Measurements from ENCODE around the gene LDLRAD3. TPM values are rescaled to one million over a fixed set of nuclear protein-coding genes. Genes with fewer than 3 reads are reported as not detected.
A peak's percentile ranks its signal among the peaks of the same experiment; 100 is the strongest.

LDLRAD3 gene
- polyA plus RNA-seq, 1 donor: 11.1 TPM

- H3K4me3 ChIP-seq (ENCODE audit: low read length): no peak overlapping the region
- H3K27me3 ChIP-seq (ENCODE audit: control insufficient read depth, insufficient read depth, low read length): no peaks in the 10 kb centered on the region
- H3K4me1 ChIP-seq (ENCODE audit: control insufficient read depth, insufficient read depth, low read length): no peaks in the 10 kb centered on the region
- WGBS (ENCODE audit: insufficient coverage, low lambda C conversion rate): no CpG with 5 or more reads among the region's 8 CpGs
- DNase-seq: no peak
- H3K36me3 ChIP-seq (ENCODE audit: control insufficient read depth, insufficient read depth, low read length): no peaks in the 10 kb centered on the region
- H3K27ac ChIP-seq (ENCODE audit: low read length): no peak overlapping the region
- H3K9me3 ChIP-seq (ENCODE audit: control insufficient read depth, low read depth, low read length): no peaks in the 10 kb centered on the region
These were observed 71.9 kb downstream of the LDLRAD3 start for GRCh38 chr11:36015799-36016198.

GRCh38 chr11:36016263-36016662, 72.4 kb downstream of the LDLRAD3 start:
- H3K4me3 ChIP-seq (ENCODE audit: low read length): no peak overlapping the region
- no peaks in the 10 kb centered on the region for H3K4me1 ChIP-seq (ENCODE audit: control insufficient read depth, insufficient read depth, low read length)
- H3K9me3 ChIP-seq (ENCODE audit: control insufficient read depth, low read depth, low read length): no peaks in the 10 kb centered on the region
- H3K27ac ChIP-seq (ENCODE audit: low read length): no peak overlapping the region
- DNase-seq: no peak
- no peaks in the 10 kb centered on the region for H3K27me3 ChIP-seq (ENCODE audit: control insufficient read depth, insufficient read depth, low read length)
- H3K36me3 ChIP-seq (ENCODE audit: control insufficient read depth, insufficient read depth, low read length): no peaks in the 10 kb centered on the region
- WGBS (ENCODE audit: insufficient coverage, low lambda C conversion rate): 100% methylated on average over 1 of the region's 3 CpGs

GRCh38 chr11:36016709-36017108, 72.8 kb downstream of the LDLRAD3 start:
- Histone ChIP-seq H3K4me1 (ENCODE audit: control insufficient read depth, insufficient read depth, low read length) (no peaks in the 10 kb centered on the region), H3K9me3 (ENCODE audit: control insufficient read depth, low read depth, low read length) (no peaks in the 10 kb centered on the region), H3K36me3 (ENCODE audit: control insufficient read depth, insufficient read depth, low read length) (no peaks in the 10 kb centered on the region), H3K27me3 (ENCODE audit: control insufficient read depth, insufficient read depth, low read length) (no peaks in the 10 kb centered on the region), H3K4me3 (ENCODE audit: low read length) (no peak overlapping the region), H3K27ac (ENCODE audit: low read length) (no peak overlapping the region)
- WGBS (ENCODE audit: insufficient coverage, low lambda C conversion rate): 93% methylated on average over 3 of the region's 4 CpGs
- DNase-seq: no peak

GRCh38 chr11:36019005-36019596, 75.2 kb downstream of the LDLRAD3 start:
- no peaks in the 10 kb centered on the region for H3K36me3 ChIP-seq (ENCODE audit: control insufficient read depth, insufficient read depth, low read length)
- H3K9me3 ChIP-seq (ENCODE audit: control insufficient read depth, low read depth, low read length): no peaks in the 10 kb centered on the region
- no peaks in the 10 kb centered on the region for H3K4me1 ChIP-seq (ENCODE audit: control insufficient read depth, insufficient read depth, low read length)
- H3K4me3 ChIP-seq (ENCODE audit: low read length): no peak overlapping the region
- H3K27me3 ChIP-seq (ENCODE audit: control insufficient read depth, insufficient read depth, low read length): no peaks in the 10 kb centered on the region
- DNase-seq: no peak
- no peak overlapping the region for H3K27ac ChIP-seq (ENCODE audit: low read length)
- 71% methylated on average over 1 of the region's 8 CpGs for WGBS (ENCODE audit: insufficient coverage, low lambda C conversion rate)

- Histone ChIP-seq H3K27me3 (ENCODE audit: control insufficient read depth, insufficient read depth, low read length) (no peaks in the 10 kb centered on the region), H3K4me3 (ENCODE audit: low read length) (no peak overlapping the region), H3K36me3 (ENCODE audit: control insufficient read depth, insufficient read depth, low read length) (no peaks in the 10 kb centered on the region), H3K4me1 (ENCODE audit: control insufficient read depth, insufficient read depth, low read length) (no peaks in the 10 kb centered on the region), H3K9me3 (ENCODE audit: control insufficient read depth, low read depth, low read length) (no peaks in the 10 kb centered on the region), H3K27ac (ENCODE audit: low read length) (no peak overlapping the region)
- no peak for DNase-seq
- no CpG with 5 or more reads among the region's 4 CpGs for whole genome bisulfite sequencing (ENCODE audit: insufficient coverage, low lambda C conversion rate)
These were observed 75.9 kb downstream of the LDLRAD3 start for GRCh38 chr11:36019722-36020121.

GRCh38 chr11:36022882-36023281, 79.0 kb downstream of the LDLRAD3 start:
- no peaks in the 10 kb centered on the region for H3K36me3 ChIP-seq (ENCODE audit: control insufficient read depth, insufficient read depth, low read length)
- no peaks in the 10 kb centered on the region for H3K9me3 ChIP-seq (ENCODE audit: control insufficient read depth, low read depth, low read length)
- peaks cover 4% of the 10 kb centered on the region for H3K4me1 ChIP-seq (ENCODE audit: control insufficient read depth, insufficient read depth, low read length)
- no peak overlapping the region for H3K27ac ChIP-seq (ENCODE audit: low read length)
- no peak overlapping the region for H3K4me3 ChIP-seq (ENCODE audit: low read length)
- no peaks in the 10 kb centered on the region for H3K27me3 ChIP-seq (ENCODE audit: control insufficient read depth, insufficient read depth, low read length)
- 67% methylated on average over 2 of the region's 7 CpGs for WGBS (ENCODE audit: insufficient coverage, low lambda C conversion rate)
- DNase-seq: no peak

GRCh38 chr11:36023922-36024321, 80.1 kb downstream of the LDLRAD3 start:
- Histone ChIP-seq H3K27me3 (ENCODE audit: control insufficient read depth, insufficient read depth, low read length) (no peaks in the 10 kb centered on the region), H3K27ac (ENCODE audit: low read length) (no peak overlapping the region), H3K9me3 (ENCODE audit: control insufficient read depth, low read depth, low read length) (no peaks in the 10 kb centered on the region), H3K4me1 (ENCODE audit: control insufficient read depth, insufficient read depth, low read length) (peaks cover 8% of the 10 kb centered on the region), H3K4me3 (ENCODE audit: low read length) (no peak overlapping the region), H3K36me3 (ENCODE audit: control insufficient read depth, insufficient read depth, low read length) (no peaks in the 10 kb centered on the region)
- no peak for DNase-seq
- no CpG with 5 or more reads among the region's 2 CpGs for WGBS (ENCODE audit: insufficient coverage, low lambda C conversion rate)

- no peaks in the 10 kb centered on the region for H3K27me3 ChIP-seq (ENCODE audit: control insufficient read depth, insufficient read depth, low read length)
- H3K9me3 ChIP-seq (ENCODE audit: control insufficient read depth, low read depth, low read length): no peaks in the 10 kb centered on the region
- H3K4me1 ChIP-seq (ENCODE audit: control insufficient read depth, insufficient read depth, low read length): peaks cover 8% of the 10 kb centered on the region
- WGBS (ENCODE audit: insufficient coverage, low lambda C conversion rate): no CpG with 5 or more reads among the region's 1 CpG
- H3K4me3 ChIP-seq (ENCODE audit: low read length): no peak overlapping the region
- no peak for DNase-seq
- no peaks in the 10 kb centered on the region for H3K36me3 ChIP-seq (ENCODE audit: control insufficient read depth, insufficient read depth, low read length)
- H3K27ac ChIP-seq (ENCODE audit: low read length): no peak overlapping the region
These were observed 80.9 kb downstream of the LDLRAD3 start for GRCh38 chr11:36024716-36025115.

GRCh38 chr11:36026315-36026968, 82.6 kb downstream of the LDLRAD3 start:
- Histone ChIP-seq H3K27me3 (ENCODE audit: control insufficient read depth, insufficient read depth, low read length) (no peaks in the 10 kb centered on the region), H3K4me1 (ENCODE audit: control insufficient read depth, insufficient read depth, low read length) (peaks cover 8% of the 10 kb centered on the region), H3K9me3 (ENCODE audit: control insufficient read depth, low read depth, low read length) (no peaks in the 10 kb centered on the region), H3K4me3 (ENCODE audit: low read length) (no peak overlapping the region), H3K36me3 (ENCODE audit: control insufficient read depth, insufficient read depth, low read length) (no peaks in the 10 kb centered on the region), H3K27ac (ENCODE audit: low read length) (no peak overlapping the region)
- 100% methylated on average over 1 of the region's 6 CpGs for WGBS (ENCODE audit: insufficient coverage, low lambda C conversion rate)
- no peak for DNase-seq

GRCh38 chr11:36027731-36028130, 83.9 kb downstream of the LDLRAD3 start:
- H3K4me3 ChIP-seq (ENCODE audit: low read length): no peak overlapping the region
- H3K9me3 ChIP-seq (ENCODE audit: control insufficient read depth, low read depth, low read length): no peaks in the 10 kb centered on the region
- DNase-seq: peak in 1 of 2 donors; percentile 72
- 0% methylated on average over 1 of the region's 4 CpGs for WGBS (ENCODE audit: insufficient coverage, low lambda C conversion rate)
- H3K4me1 ChIP-seq (ENCODE audit: control insufficient read depth, insufficient read depth, low read length): peaks cover 8% of the 10 kb centered on the region
- H3K36me3 ChIP-seq (ENCODE audit: control insufficient read depth, insufficient read depth, low read length): no peaks in the 10 kb centered on the region
- H3K27ac ChIP-seq (ENCODE audit: low read length): no peak overlapping the region
- H3K27me3 ChIP-seq (ENCODE audit: control insufficient read depth, insufficient read depth, low read length): no peaks in the 10 kb centered on the region

- Histone ChIP-seq H3K4me3 (ENCODE audit: low read length) (no peak overlapping the region), H3K27me3 (ENCODE audit: control insufficient read depth, insufficient read depth, low read length) (no peaks in the 10 kb centered on the region), H3K27ac (ENCODE audit: low read length) (no peak overlapping the region), H3K36me3 (ENCODE audit: control insufficient read depth, insufficient read depth, low read length) (no peaks in the 10 kb centered on the region), H3K9me3 (ENCODE audit: control insufficient read depth, low read depth, low read length) (no peaks in the 10 kb centered on the region), H3K4me1 (ENCODE audit: control insufficient read depth, insufficient read depth, low read length) (peaks cover 8% of the 10 kb centered on the region)
- DNase-seq: no peak
- WGBS (ENCODE audit: insufficient coverage, low lambda C conversion rate): 67% methylated on average over 1 of the region's 4 CpGs
These were observed 85.8 kb downstream of the LDLRAD3 start for GRCh38 chr11:36029616-36030015.

All from large intestine (tissue), 3 donors.